CD4-positive, alpha-beta T cell treated with Interleukin-17A for 1 hour (primary cell): ENCODE data around the gene TP53AIP1.

Experiments used
- DNase-seq: peaks from one replicate; pipeline ENCODE4 v3.0.0-alpha.2; 2020

Gene TP53AIP1

GRCh38 chr11:128942817-128943427 is at the start of gene TP53AIP1:
TP53AIP1 (minus strand) TSS chr11:128942871; CDS start chr11:128937818, 5,053 bp downstream.
- DNase-seq, result no peak

GRCh38 chr11:128988242-128988970 is 45.7 kb upstream of the TP53AIP1 start:
- DNase-seq, result no peak

GRCh38 chr11:128985880-128986279 is 43.2 kb upstream of the TP53AIP1 start:
- no peak for DNase-seq

GRCh38 chr11:128983023-128983422 is 40.4 kb upstream of the TP53AIP1 start:
- DNase-seq, result no peak

- DNase-seq, result no peak
Observed at GRCh38 chr11:128981254-128981653, 38.6 kb upstream of the TP53AIP1 start.

- DNase-seq, result no peak
Observed at GRCh38 chr11:128970598-128971190, 28.0 kb upstream of the TP53AIP1 start.

- DNase-seq, result no peak
Observed at GRCh38 chr11:128968916-128969315, 26.2 kb upstream of the TP53AIP1 start.

- no peak for DNase-seq
Observed at GRCh38 chr11:128967578-128967977, 24.9 kb upstream of the TP53AIP1 start.

GRCh38 chr11:128965485-128965884 is 22.8 kb upstream of the TP53AIP1 start:
- peak; percentile 11 for DNase-seq

- DNase-seq, result no peak
Observed at GRCh38 chr11:128964463-128964930, 21.8 kb upstream of the TP53AIP1 start.

GRCh38 chr11:128963744-128964325 is 21.2 kb upstream of the TP53AIP1 start:
- no peak for DNase-seq

- no peak for DNase-seq
Observed at GRCh38 chr11:128962896-128963295, 20.2 kb upstream of the TP53AIP1 start.

- no peak for DNase-seq
Observed at GRCh38 chr11:128961645-128962044, 19.0 kb upstream of the TP53AIP1 start.

- no peak for DNase-seq
Observed at GRCh38 chr11:128957202-128957482, 14.5 kb upstream of the TP53AIP1 start.

GRCh38 chr11:128956401-128957201 is 13.9 kb upstream of the TP53AIP1 start:
- DNase-seq, result peak; percentile 61

- DNase-seq, result no peak
Observed at GRCh38 chr11:128955636-128956035, 13.0 kb upstream of the TP53AIP1 start.

- no peak for DNase-seq
Observed at GRCh38 chr11:128953151-128953550, 10.5 kb upstream of the TP53AIP1 start.

GRCh38 chr11:128949791-128950454 is 7.3 kb upstream of the TP53AIP1 start:
- DNase-seq, result no peak

GRCh38 chr11:128948583-128948982 is 5.9 kb upstream of the TP53AIP1 start:
- no peak for DNase-seq

GRCh38 chr11:128947773-128948172 is 5.1 kb upstream of the TP53AIP1 start:
- no peak for DNase-seq

GRCh38 chr11:128946648-128947047 is 4.0 kb upstream of the TP53AIP1 start:
- no peak for DNase-seq

GRCh38 chr11:128943428-128943976 is 831 bp upstream of the TP53AIP1 start:
- DNase-seq, result no peak
